Measurements from ENCODE around the gene ZC2HC1C. TPM values are rescaled to one million over a fixed set of nuclear protein-coding genes. Genes with fewer than 3 reads are reported as not detected.

ZC2HC1C gene
- total RNA-seq, 1 experiment from 2014 or later: 13.8 TPM

DNA sequence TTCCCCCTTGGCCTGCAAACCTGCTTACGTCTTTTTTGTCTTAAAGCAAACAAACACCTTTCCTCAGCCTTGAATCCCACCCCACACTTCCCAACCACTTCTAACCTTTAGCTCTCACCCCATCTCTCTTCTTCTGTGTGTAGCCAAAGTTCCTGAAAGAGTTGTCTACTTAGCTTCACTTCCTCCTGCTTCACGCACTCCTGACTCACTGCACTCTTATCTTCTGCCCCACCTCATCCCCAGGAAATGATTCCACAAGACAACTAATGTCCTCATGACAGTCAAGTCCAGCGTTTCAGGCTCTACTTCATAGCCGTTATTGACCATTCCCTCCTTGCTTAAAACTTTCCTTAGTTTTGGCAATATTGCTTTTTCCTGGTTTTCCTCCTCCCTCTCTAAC lies 44.4 kb upstream of the ZC2HC1C start:
- TF ChIP-seq EZH2 (IDR thresholded peaks at IDR 0.05; ENCODE audit: low read depth): no peak
- TF ChIP-seq, protein P1, sequence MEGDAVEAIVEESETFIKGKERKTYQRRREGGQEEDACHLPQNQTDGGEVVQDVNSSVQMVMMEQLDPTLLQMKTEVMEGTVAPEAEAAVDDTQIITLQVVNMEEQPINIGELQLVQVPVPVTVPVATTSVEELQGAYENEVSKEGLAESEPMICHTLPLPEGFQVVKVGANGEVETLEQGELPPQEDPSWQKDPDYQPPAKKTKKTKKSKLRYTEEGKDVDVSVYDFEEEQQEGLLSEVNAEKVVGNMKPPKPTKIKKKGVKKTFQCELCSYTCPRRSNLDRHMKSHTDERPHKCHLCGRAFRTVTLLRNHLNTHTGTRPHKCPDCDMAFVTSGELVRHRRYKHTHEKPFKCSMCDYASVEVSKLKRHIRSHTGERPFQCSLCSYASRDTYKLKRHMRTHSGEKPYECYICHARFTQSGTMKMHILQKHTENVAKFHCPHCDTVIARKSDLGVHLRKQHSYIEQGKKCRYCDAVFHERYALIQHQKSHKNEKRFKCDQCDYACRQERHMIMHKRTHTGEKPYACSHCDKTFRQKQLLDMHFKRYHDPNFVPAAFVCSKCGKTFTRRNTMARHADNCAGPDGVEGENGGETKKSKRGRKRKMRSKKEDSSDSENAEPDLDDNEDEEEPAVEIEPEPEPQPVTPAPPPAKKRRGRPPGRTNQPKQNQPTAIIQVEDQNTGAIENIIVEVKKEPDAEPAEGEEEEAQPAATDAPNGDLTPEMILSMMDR (conservative IDR thresholded peaks at IDR 0.05): no peak
- H3K27me3 ChIP-seq (ENCODE audit: insufficient read depth, low read depth): no peaks in the 10 kb centered on the region
- H3F3A ChIP-seq (ENCODE audit: insufficient read depth, low read depth): peaks cover 3% of the 10 kb centered on the region; the same call in 1 of the 2 replicates
- ChIA-PET POLR2A (ENCODE audit: unreplicated experiment) (interaction anchor here (0.5 to 0.7 kb wide), 3 partner anchors 17 to 39 kb away, joined by 4 to 7 read pairs (median 6); partner anchors contain the start of gene ACYP1), CTCF (interaction anchor here (0.9 to 1.4 kb wide), 4 partner anchors 9 to 164 kb away, joined by 3 to 5 read pairs (median 4); no protein-coding TSS in a partner anchor)
- H3K79me2 ChIP-seq (ENCODE audit: low read depth): no peaks in the 10 kb centered on the region
- H3K36me3 ChIP-seq (ENCODE audit: low read depth): peaks cover 41% of the 10 kb centered on the region
- no TSS peak for BruUV-seq (replicated peaks)
- no peak overlapping the region for H3K4me3 ChIP-seq
- H3K9me3 ChIP-seq (ENCODE audit: insufficient read depth, low read depth): no peaks in the 10 kb centered on the region
- H4K20me1 ChIP-seq (ENCODE audit: insufficient read depth): no peaks in the 10 kb centered on the region
- H3K27ac ChIP-seq: peak overlapping the region; percentile 27
- DNase-seq: no peak
- no peak overlapping the region for H3K4me2 ChIP-seq
- 0 out of 2 replicates have a peak, but pooled peaks cover 4% of the 10 kb centered on the region for H3K4me1 ChIP-seq (replicated peaks; ENCODE audit: insufficient read depth)
- H2AFZ ChIP-seq: no peak overlapping the region
- no peaks in the 10 kb centered on the region for H3K9me2 ChIP-seq (ENCODE audit: insufficient read depth)
- intact Hi-C loops (cut with micrococcal nuclease; ENCODE audit: unreplicated experiment): no loop called here

DNA sequence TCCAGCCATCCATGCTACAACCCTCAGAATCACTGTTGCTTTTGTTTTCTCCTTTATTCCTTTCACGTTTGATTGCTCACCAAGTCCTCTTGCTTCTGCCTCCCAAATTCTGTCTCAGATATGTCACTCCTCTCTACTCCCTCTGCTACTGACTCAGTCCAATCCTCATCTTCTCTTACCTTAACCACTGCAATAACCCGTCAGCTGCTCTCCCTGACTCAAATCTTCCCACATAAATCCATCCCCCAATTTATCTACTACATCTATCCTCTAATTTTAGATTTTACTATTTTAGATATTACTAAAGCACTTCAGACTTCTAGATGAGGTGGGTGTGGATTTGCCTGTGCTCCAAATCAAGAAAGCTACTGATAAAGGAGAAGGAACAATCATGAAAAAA lies 43.6 kb upstream of the ZC2HC1C start:
- Histone ChIP-seq H3K4me3 (no peak overlapping the region), H3K4me1 (replicated peaks; ENCODE audit: insufficient read depth) (0 out of 2 replicates have a peak, but pooled peaks cover 4% of the 10 kb centered on the region), H3K9me3 (ENCODE audit: insufficient read depth, low read depth) (no peaks in the 10 kb centered on the region), H3F3A (ENCODE audit: insufficient read depth, low read depth) (0 out of 2 replicates have a peak, but pooled peaks cover 3% of the 10 kb centered on the region), H4K20me1 (ENCODE audit: insufficient read depth) (no peaks in the 10 kb centered on the region), H3K27me3 (ENCODE audit: insufficient read depth, low read depth) (no peaks in the 10 kb centered on the region), H3K79me2 (ENCODE audit: low read depth) (no peaks in the 10 kb centered on the region), H2AFZ (no peak overlapping the region), H3K36me3 (ENCODE audit: low read depth) (peaks cover 44% of the 10 kb centered on the region), H3K27ac (no peak overlapping the region), H3K4me2 (no peak overlapping the region), H3K9me2 (ENCODE audit: insufficient read depth) (no peaks in the 10 kb centered on the region)
- intact Hi-C loops (cut with micrococcal nuclease; ENCODE audit: unreplicated experiment): no loop called here
- DNase-seq: no peak
- ChIA-PET POLR2A (ENCODE audit: unreplicated experiment) (no interaction called here), CTCF (interaction anchor here (0.7 kb wide), 2 partner anchors 74 to 123 kb away, joined by 3 to 9 read pairs; no protein-coding TSS in a partner anchor)
- BruUV-seq (replicated peaks): no TSS peak
- TF ChIP-seq EZH2 (IDR thresholded peaks at IDR 0.05; ENCODE audit: low read depth): no peak
- TF ChIP-seq, protein P1 (conservative IDR thresholded peaks at IDR 0.05): no peak

DNA sequence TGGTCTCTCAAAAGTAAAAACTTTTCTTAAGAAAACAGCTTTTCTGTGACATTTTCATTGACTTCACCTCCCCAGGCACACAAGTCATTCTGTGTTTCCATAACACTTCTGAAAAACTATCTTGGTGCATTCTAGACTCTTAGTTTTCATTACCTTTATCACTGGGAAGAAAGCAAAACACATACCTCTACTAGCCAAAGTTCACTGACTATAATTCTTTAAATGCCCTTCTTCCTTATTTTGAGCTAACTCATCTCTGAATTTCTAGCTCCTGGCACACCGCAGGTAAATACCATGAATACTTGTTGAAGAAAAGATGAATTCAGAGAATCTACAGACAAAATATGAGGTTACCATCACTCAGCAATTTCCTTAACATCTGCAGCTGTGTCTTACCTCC lies 39.3 kb upstream of the ZC2HC1C start:
- H3K9me2 ChIP-seq (ENCODE audit: insufficient read depth): no peaks in the 10 kb centered on the region
- H3K4me3 ChIP-seq: no peak overlapping the region
- DNase-seq: no peak
- H3K4me1 ChIP-seq (replicated peaks; ENCODE audit: insufficient read depth): no peaks in the 10 kb centered on the region
- no peaks in the 10 kb centered on the region for H3K79me2 ChIP-seq (ENCODE audit: low read depth)
- 0 out of 2 replicates have a peak, but pooled peaks cover 3% of the 10 kb centered on the region for H3F3A ChIP-seq (ENCODE audit: insufficient read depth, low read depth)
- no peaks in the 10 kb centered on the region for H3K9me3 ChIP-seq (ENCODE audit: insufficient read depth, low read depth)
- no peaks in the 10 kb centered on the region for H4K20me1 ChIP-seq (ENCODE audit: insufficient read depth)
- no peak overlapping the region for H3K4me2 ChIP-seq
- peaks cover 50% of the 10 kb centered on the region for H3K36me3 ChIP-seq (ENCODE audit: low read depth)
- CTCF ChIA-PET: interaction anchor here (1.0 kb wide), 1 partner anchor 52 kb away, joined by 3 read pairs; no protein-coding TSS in a partner anchor
- no peaks in the 10 kb centered on the region for H3K27me3 ChIP-seq (ENCODE audit: insufficient read depth, low read depth)
- intact Hi-C loops (cut with micrococcal nuclease; ENCODE audit: unreplicated experiment): no loop called here
- no TSS peak for BruUV-seq (replicated peaks)
- H2AFZ ChIP-seq: no peak overlapping the region
- TF ChIP-seq, protein P1 (conservative IDR thresholded peaks at IDR 0.05): no peak
- no peak for TF ChIP-seq EZH2 (IDR thresholded peaks at IDR 0.05; ENCODE audit: low read depth)
- no peak overlapping the region for H3K27ac ChIP-seq
- POLR2A ChIA-PET (ENCODE audit: unreplicated experiment): interaction anchor here (0.6 to 0.7 kb wide), 3 partner anchors 85 to 1205 kb away, joined by 3 to 12 read pairs (median 3); no protein-coding TSS in a partner anchor

All from PC-9 (cell line).